Thyroid gland (tissue), 4 donors: Measurements from ENCODE around the gene ZBTB42.

Experiments used
- POLR2A ChIP-seq, 2 donors: fragments of 450-650 bp; IDR thresholded peaks; one replicate each; pipeline ENCODE4 v1.6.1; 2017; ENCODE audit warnings: antibody characterized with exemption in 2 of 2, mild to moderate bottlenecking in 2 of 2, moderate library complexity in 1 of 2
- TF ChIP-seq, protein P1 (sequence below), 6 experiments: fragments of 200-600 bp in 3 of 6; fragments of 450-650 bp in 3 of 6; sonication (generic) in 3 of 6; IDR thresholded peaks; one replicate each; pipeline ENCODE4 v1.5.1; 2016 to 2019; ENCODE audit warnings: antibody characterized with exemption in 6 of 6, mild to moderate bottlenecking in 2 of 6, inconsistent platforms in 1 of 6, moderate library complexity in 1 of 6

DNA sequence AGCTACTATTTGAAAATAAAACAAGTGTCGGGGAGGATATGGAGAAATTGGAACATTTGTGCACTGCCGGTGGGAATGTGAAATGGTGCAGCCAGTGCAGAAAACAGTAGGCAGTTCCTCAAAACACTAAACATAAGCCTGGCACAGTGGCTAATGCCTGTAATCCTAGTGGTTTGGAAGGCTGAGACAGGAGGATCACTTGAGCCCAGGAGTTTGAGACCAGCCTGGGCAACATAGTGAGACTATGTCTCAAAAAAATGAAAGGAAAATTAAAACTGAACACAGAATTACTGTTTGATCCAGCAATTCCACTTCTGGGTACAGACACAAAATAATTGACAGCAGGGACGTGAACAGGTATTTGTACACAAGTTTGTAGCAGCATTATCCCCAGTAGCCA lies 35.4 kb upstream of the ZBTB42 start:
- TF ChIP-seq, protein P1, sequence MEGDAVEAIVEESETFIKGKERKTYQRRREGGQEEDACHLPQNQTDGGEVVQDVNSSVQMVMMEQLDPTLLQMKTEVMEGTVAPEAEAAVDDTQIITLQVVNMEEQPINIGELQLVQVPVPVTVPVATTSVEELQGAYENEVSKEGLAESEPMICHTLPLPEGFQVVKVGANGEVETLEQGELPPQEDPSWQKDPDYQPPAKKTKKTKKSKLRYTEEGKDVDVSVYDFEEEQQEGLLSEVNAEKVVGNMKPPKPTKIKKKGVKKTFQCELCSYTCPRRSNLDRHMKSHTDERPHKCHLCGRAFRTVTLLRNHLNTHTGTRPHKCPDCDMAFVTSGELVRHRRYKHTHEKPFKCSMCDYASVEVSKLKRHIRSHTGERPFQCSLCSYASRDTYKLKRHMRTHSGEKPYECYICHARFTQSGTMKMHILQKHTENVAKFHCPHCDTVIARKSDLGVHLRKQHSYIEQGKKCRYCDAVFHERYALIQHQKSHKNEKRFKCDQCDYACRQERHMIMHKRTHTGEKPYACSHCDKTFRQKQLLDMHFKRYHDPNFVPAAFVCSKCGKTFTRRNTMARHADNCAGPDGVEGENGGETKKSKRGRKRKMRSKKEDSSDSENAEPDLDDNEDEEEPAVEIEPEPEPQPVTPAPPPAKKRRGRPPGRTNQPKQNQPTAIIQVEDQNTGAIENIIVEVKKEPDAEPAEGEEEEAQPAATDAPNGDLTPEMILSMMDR (IDR thresholded peaks at IDR 0.05): no peak
- no peak for TF ChIP-seq POLR2A (IDR thresholded peaks at IDR 0.05)
